Keratinocyte (primary cell): Measurements from ENCODE around the gene FBXO31.
"Not testable (repeated sequence)": the region's sequence is repeated elsewhere in the genome, so short reads cannot be mapped to it uniquely, and the experiment has no call there.

Experiments used
- EZH2 ChIP-seq: IDR thresholded peaks from one replicate; pipeline ENCODE4 v1.6.1; 2012; ENCODE audit warnings: inconsistent platforms, mild to moderate bottlenecking, low read length, moderate library complexity
- TF ChIP-seq, protein P1 (sequence below), 3 experiments: IDR thresholded peaks in 1 of 3; conservative IDR thresholded peaks in 1 of 3; optimal IDR thresholded peaks in 1 of 3; 2 replicates in 2 of 3; 3 replicates in 1 of 3; pipeline versions ENCODE3 to v1.5.1; 2011; ENCODE audit warnings: low read length in 3 of 3, mild to moderate bottlenecking in 3 of 3, moderate library complexity in 2 of 3, control low read depth in 1 of 3, inconsistent platforms in 1 of 3; ENCODE audit not compliant: insufficient read depth in 2 of 3; ENCODE audit errors: extremely low read depth in 1 of 3

DNA sequence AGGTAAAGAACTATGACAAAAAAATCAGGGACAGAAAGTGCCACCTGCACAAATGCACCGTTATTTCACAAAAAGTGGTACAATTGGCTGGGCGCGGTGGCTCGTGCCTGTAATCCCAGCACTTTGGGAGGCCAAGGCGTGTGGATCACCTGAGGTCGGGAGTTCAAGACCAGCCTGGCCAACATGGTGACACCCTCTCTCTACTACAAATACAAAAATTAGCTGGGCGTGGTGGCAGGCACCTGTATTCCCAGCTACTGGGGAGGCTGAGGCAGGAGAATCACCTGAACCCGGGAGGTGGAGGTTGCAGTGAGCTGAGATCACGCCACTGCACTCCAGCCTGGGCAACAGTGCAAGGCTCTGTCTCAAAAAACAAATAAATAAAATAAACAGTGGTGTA lies 6.3 kb upstream of the FBXO31 start:
- TF ChIP-seq, protein P1, sequence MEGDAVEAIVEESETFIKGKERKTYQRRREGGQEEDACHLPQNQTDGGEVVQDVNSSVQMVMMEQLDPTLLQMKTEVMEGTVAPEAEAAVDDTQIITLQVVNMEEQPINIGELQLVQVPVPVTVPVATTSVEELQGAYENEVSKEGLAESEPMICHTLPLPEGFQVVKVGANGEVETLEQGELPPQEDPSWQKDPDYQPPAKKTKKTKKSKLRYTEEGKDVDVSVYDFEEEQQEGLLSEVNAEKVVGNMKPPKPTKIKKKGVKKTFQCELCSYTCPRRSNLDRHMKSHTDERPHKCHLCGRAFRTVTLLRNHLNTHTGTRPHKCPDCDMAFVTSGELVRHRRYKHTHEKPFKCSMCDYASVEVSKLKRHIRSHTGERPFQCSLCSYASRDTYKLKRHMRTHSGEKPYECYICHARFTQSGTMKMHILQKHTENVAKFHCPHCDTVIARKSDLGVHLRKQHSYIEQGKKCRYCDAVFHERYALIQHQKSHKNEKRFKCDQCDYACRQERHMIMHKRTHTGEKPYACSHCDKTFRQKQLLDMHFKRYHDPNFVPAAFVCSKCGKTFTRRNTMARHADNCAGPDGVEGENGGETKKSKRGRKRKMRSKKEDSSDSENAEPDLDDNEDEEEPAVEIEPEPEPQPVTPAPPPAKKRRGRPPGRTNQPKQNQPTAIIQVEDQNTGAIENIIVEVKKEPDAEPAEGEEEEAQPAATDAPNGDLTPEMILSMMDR (optimal IDR thresholded peaks at IDR 0.05 in 1 of 3, IDR thresholded peaks at IDR 0.05 in 1 of 3, conservative IDR thresholded peaks at IDR 0.05 in 1 of 3; ENCODE audit: extremely low read depth in 1 of 3, insufficient read depth in 2 of 3, low read length in 3 of 3) = not testable (repeated sequence)
- not testable (repeated sequence) for TF ChIP-seq EZH2
